CD4-positive, alpha-beta T cell treated with Interleukin-15 for 4 hours (primary cell): ENCODE results near the gene PIGU.
"Not testable (repeated sequence)": the region's sequence is repeated elsewhere in the genome, so short reads cannot be mapped to it uniquely, and the experiment has no call there.

Experiments used
- DNase-seq: peaks from one replicate; pipeline ENCODE4 v3.0.0-alpha.2; 2020; ENCODE audit warnings: low spot score

PIGU gene, protein sequence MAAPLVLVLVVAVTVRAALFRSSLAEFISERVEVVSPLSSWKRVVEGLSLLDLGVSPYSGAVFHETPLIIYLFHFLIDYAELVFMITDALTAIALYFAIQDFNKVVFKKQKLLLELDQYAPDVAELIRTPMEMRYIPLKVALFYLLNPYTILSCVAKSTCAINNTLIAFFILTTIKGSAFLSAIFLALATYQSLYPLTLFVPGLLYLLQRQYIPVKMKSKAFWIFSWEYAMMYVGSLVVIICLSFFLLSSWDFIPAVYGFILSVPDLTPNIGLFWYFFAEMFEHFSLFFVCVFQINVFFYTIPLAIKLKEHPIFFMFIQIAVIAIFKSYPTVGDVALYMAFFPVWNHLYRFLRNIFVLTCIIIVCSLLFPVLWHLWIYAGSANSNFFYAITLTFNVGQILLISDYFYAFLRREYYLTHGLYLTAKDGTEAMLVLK

DNA sequence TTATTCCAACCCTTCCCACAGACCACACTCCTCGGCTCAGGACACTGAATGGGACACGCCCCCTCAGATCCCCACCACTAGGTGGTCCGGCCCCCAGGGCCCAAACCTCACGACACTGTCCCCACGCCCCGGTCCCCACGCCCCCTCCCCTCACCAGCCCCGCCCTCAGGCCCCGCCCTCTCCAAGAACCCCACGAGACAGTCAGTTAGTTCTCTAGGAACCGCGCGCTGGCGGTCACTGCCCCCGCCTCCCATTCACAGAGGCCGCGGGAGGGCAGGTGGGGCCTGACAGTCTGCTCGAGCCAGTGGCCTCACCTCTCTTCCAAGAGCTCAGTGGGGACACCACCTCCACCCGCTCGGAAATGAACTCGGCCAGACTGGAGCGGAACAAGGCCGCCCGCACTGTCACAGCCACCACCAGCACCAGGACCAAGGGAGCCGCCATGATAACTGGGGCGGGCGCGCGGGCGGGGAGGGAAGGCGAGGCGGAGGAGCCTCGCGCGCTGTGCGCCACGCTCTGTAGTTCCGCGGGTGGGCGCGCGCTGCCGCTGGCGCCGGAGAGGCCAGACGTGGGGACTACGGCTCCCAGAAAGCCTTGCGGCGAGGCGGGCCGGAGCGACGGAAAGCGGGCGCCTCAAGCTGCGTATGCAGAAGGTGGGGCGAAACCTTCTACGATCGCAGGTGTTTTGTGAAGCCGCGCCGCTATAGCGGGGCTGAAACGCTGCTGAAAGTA is at the start of gene PIGU:
PIGU (minus strand) TSS at position 451 of the 732 bp plus-strand sequence; CDS start at position 444, 7 bp downstream.
- DNase-seq, result peak; percentile 94

DNA sequence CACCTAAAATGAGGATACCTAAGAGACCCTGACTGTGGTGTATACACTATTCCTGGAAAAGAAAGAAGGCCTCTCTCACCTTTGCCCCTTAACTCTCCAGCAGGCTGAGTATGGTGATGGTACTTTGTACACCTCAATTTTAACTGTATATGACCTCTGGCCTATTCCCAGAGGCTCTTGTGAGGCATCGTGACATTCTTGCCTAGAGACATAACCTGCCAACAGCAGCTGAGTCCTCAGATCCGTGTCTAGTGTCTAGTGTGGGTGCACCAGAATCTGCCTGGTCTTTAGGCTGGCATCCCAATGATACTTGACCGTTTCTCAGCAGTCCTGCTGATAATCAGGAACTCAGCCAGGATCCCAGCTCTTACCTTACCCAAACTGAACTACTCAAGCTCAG is 47.3 kb upstream of the PIGU start:
- DNase-seq, result no peak

DNA sequence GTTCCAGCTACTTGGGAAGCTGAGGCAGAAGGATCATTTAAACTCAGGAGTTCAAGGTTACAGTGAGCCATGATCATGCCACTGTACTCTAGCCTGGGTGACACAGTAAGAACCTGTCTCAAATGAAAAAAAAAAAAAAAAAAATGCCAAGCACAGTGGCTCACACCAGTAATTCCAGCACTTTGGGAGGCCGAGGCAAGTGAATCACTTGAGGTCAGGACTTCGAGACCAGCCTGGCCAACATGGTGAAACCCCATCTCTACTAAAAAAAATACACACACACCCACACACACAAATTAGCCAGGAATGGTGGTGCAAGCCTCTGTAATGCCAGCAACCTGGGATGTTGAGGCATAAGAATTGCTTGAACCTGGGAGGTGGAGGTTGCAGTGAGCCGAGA is 45.7 kb upstream of the PIGU start:
- not testable (repeated sequence) for DNase-seq

GRCh38 chr20:34720266-34720665 is 43.4 kb upstream of the PIGU start:
- no peak for DNase-seq

DNA sequence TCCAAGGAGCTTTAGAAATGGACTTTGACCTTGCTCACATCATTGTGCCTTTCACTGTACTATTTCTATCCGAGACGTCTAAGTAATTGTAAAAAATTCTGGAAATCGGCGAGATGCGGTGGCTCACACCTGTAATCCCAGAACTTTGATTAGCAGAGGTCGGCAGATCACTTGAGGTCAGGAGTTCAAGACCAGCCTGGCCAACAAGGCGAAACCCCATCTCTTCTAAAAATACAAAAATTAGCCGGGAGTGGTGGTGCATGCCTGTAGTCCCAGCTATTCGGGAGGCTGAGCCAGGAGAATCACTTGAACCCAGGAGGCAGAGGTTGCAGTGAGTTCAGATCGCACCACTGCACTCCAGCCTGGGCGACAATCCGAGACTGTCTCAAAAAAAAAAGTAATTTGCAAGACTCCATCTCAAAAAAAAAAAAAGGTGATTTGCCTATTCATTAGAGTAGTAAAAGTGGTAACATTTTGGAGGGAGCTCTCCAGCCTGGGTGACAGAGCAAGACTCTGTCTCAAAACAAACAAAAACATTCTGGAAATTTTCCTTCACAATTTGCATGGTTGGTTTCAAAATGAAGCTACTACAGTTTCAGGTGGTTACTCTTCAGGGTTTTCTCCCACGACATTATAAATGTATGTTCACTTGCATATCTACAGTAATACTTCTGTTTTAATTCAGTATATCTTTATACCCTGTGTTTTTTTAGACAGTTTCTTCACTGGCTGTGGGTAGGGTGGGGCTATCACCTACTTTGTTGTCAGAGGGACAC is 42.5 kb upstream of the PIGU start:
- DNase-seq, result not testable (repeated sequence)

- no peak for DNase-seq
Observed at GRCh38 chr20:34717230-34718095, 40.6 kb upstream of the PIGU start.

DNA sequence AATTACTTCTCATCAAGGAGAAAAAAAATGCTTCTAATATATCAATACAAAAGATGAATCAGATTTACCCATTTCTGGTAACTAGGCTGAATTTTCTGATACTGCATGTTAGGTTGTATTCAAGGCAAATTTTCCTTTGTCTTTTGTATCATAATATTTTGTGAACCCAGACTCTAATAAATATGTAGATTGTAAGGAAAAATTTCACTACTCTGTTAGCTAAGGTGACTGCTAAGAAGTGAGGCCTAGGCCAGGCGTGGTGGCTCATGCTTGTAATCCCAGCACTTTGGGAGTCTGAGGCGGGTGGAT is 40.0 kb upstream of the PIGU start:
- no peak for DNase-seq

GRCh38 chr20:34715384-34715783 is 38.5 kb upstream of the PIGU start:
- DNase-seq, result no peak

DNA sequence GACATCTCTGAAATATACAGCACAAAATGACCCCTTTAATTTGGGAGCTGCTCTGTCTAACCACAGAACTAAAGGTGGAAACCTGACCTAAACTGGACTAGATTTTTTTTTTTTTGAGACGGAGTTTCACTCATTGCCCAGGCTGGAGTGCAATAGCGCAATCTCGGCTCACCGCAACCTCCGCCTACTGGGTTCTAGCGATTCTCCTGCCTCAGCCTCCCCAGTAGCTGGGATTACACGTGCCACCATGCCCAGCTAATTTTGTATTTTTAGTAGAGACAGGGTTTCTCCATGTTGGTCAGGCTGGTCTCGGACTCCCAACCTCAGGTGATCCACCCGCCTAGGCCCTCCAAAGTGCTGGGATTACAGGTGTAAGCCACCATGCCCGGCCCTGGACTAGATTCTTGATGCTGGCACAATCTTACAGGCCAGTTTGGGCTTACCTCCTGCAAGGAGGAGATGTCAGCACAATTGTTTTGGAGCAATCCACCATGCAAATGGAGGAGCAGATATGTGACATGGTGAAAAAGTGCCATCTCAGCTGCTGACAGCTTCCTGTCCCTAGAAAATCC is 37.1 kb upstream of the PIGU start:
- not testable (repeated sequence) for DNase-seq

- DNase-seq, result peak; percentile 18
Observed at GRCh38 chr20:34713194-34713943, 36.5 kb upstream of the PIGU start.

DNA sequence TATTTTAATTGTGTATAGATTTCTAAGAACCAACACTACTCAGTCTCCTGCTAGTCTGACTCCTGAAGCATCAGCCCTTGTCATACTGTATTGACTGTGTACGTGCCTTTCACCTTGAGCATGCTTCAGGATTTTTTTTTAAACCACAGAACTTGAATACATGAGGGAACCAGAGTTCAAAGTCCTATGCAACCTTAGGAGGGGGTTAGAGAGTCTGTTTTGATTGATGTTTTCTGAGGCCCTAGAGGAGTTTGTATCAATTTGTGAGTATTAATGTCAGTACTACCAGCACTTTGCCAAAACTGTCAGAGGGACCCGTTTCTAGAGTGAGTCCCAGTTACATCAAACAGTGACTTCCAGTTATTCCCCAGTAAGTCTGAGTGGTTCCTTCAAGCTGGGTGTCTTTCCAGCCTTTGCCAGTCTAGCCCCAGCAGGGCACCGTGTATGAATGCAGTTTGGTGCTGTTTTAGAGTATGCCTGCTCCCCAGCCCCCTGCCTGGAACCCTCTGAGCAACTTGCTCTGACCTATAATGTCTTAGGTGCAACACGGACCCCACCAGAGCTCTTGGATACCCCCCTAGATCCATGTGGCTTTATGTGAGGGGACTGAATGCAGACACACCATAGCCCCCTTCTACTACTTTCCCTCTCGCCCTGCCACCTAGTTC is 35.8 kb upstream of the PIGU start:
- DNase-seq, result no peak

GRCh38 chr20:34711813-34712430 is 35.0 kb upstream of the PIGU start:
- DNase-seq, result no peak

GRCh38 chr20:34710861-34711574 is 34.1 kb upstream of the PIGU start:
- DNase-seq, result no peak

GRCh38 chr20:34710568-34710839 is 33.6 kb upstream of the PIGU start:
- no peak for DNase-seq

DNA sequence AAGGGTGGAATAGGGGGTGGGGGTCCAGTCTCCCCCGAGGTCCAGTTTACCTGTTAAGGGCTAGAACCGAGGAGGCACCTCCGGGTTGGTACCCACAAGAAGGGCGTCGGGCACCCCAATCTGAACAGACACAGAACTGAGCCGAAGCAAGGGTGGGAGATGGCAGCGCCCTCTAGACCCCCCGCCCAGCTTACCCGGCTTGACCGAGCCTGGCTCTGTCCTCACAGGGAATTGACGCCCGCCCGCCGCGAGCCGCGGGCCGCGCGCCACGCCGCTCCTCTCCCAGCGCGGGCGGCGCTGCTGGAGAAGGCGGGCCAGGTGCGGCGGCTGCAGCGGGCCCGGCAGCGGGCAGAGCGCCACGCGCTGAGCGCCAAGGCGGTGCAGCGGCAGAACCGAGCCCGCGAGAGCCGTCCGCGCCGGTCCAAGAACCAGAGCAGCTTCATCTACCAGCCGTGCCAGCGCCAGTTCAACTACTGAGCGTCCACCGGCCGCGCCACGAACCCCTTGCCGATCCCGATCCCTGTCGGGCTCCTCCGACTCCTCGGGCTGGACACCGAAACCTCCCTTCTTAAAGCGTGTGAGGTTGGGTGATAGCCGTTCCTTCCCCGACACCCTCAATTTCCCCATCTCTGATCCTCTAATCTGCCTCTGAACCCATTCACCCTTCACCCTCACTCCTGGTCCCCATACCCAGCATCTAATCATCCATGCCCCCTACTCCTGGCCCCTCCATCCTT is 33.1 kb upstream of the PIGU start:
- DNase-seq, result peak; percentile 2

GRCh38 chr20:34709044-34709830 is 32.3 kb upstream of the PIGU start:
- peak; percentile 81 for DNase-seq

- DNase-seq, result peak; percentile 56
Observed at GRCh38 chr20:34708621-34709043, 31.7 kb upstream of the PIGU start.
